Right renal pelvis (tissue), 4 donors: ENCODE measurements around the gene SULT2B1. TPM values are rescaled to one million over a fixed set of nuclear protein-coding genes. Genes with fewer than 3 reads are reported as not detected.
"Not testable (repeated sequence)": the region's sequence is repeated elsewhere in the genome, so short reads cannot be mapped to it uniquely, and the experiment has no call there.

Experiments used
- DNase-seq, 4 donors: peaks; one replicate each; pipeline ENCODE4 v3.0.0-alpha.2; 2013; ENCODE audit warnings: low read depth in 4 of 4, low spot score in 3 of 4, missing footprints in 1 of 4
- polyA plus RNA-seq, 4 donors: library from polyadenylated mRNA; unstranded; fragments of 120-200 nt; gene quantifications; one replicate each; pipeline ENCODE4 v1.2.1, GENCODE V29; 2013; ENCODE audit not compliant: insufficient read length in 4 of 4

SULT2B1 gene
- polyA plus RNA-seq, 4 donors = 0.19 to 0.61 (median 0.38) TPM

- no peak for DNase-seq
Measured at GRCh38 chr19:48556163-48556562, 4.2 kb downstream of the SULT2B1 start.

DNA sequence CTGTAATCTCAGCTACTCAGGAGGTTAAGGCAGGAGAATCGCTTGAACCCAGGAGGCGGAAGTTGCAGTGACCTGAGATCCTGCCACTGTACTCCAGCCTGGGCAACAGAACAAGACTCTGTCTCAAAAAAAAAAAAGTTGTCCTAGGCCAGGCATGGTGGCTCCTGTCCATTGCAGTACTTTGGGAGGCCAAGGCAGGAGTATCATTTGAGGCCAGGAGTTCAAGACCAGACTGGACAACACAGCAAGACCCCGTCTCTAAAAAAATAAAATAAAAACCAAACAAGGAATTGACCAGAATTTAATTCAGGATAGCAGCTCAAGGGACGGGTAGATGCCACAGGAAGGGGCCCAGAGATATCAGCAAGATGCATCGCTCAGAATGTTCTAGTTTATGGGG, 4.9 kb downstream of the SULT2B1 start:
- no peak for DNase-seq

GRCh38 chr19:48558018-48558684, 6.2 kb downstream of the SULT2B1 start:
- no peak for DNase-seq

- DNase-seq = no peak
Measured at GRCh38 chr19:48560095-48560530, 8.1 kb downstream of the SULT2B1 start.

DNA sequence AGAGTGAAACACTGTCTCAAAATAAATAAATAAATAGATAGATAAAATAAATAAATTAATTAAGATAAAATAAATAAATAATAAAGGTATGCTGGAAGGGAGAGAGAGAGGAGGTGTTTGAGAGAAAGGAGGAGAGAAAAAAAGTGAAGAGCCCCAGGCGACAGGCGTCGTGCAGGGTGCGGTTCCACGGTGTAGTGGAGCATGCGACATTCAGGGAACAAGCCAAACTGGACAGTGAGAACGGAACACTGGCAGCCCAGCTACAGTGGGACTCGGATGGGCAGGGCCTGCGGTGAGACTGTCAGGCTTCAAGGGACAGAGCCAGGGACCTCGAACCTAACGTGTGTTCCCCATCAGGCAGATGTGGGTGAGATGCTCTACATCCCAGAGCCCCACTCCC, 9.4 kb downstream of the SULT2B1 start:
- DNase-seq = no peak

DNA sequence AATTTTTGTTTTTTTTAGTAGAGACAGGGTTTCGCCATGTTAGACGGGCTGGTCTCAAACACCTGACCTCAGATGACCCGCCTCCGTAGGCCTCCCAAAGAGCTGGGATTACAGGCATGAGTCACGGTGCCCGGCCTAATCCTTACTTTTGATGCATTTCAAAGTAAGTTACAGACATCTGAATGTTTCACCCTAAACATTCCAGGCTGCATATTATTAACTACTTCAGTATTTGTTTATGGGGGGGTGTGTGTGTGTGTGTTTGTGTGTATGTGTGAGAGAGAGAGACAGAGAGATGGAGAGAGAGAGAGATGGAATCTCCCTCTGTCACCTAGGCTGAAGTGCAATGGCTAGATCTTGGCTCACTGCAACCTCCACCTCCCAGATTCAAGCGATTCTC, 13.1 kb downstream of the SULT2B1 start:
- no peak for DNase-seq

DNA sequence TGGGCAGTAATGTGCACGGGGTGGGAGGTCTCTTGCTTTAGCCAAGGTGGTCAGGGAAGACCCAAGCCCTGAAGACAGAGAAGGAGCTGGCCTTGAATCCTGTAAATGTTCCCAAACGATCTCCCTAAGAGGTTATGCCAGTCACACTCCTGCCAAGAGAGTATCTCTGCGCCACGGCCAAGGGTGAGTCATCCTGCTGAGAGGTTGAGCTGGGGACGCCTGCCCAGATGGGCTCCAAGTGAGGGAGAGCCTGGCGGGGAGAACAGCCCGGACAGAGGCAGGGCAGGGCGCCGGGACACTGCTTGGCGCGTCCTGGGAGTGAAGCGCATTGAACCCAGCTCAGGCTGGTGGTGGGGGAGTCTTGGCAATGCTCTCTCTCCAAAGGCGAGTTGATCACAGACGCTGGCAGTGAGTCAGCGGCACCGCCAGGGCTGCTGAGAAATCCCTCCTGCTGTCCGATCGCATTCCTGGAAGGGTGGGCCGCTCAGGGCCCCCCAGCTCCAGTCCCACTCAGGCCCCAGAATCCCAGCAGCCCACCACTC, 16.4 kb downstream of the SULT2B1 start:
- DNase-seq = no peak

DNA sequence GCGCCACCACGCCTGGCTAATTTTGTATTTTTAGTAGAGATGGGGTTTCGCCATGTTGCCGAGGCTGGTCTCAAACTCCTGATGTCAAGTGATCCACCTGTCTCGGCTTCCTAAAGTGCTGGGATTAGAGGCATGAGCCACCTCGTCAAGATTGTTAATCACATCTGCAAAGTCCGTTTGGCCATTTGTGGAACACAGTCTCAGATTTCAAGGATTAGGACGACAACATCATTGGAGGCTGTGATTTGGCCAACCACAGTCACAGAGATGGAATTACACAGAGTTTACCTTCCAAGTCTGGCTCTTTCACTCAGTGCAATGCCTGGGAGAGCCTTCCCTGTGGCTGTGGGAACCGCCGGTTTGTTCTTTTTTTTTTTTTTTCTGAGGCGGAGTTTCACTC, 17.8 kb downstream of the SULT2B1 start:
- no peak for DNase-seq

DNA sequence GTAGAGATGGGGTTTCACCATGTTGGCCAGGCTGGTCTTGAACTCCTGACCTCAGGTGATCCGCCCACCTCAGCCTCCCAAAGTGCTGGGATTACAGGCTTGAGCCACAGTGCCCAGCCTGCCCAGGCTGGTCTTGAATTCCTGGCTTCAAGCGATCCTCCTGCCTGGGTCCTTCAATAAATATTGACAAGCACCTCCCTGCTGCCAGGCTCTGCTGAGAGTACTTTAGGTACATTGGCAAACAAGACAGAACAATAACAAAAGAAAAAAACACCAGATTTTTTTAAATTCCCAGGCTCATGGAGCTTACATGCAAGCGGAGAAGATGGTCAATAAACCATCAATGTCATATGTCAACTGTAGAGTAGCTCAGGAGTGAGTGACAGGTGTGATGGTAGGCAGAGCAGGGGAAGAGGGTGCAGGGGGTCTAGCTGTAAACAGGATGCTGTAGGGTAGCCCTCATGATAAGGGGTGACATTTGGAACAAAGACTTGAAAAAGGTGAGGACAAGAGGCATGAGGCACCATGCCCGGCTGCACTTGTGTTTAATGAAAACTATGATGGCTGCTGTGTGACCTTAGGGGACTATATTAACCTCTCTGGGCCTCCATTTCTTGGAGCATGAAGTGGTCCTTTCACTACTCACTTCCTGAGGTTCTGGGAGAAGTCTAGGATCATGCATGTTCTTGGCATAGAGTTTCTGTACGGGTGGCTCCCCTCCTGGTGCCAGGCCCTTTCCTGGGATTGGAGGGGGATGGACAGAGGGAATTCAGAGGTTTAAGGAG, 19.6 kb downstream of the SULT2B1 start:
- DNase-seq = no peak

DNA sequence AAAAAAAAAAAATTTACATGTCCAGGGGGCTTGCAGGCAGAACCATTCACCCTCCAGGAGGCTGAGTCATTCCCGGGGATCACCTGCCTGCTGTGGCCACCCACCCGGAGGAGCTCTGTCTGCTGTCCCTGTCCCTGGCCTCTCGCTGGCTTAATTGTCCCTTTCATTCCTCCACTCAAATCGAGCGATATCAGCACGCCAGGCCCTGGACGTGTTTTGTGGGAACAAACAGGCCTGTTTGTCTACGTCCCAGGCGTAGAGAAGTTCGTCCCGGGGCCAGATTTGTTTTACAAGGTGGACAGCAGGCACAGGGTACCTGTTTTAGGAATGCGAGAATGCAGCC, 21.2 kb downstream of the SULT2B1 start:
- DNase-seq = no peak

DNA sequence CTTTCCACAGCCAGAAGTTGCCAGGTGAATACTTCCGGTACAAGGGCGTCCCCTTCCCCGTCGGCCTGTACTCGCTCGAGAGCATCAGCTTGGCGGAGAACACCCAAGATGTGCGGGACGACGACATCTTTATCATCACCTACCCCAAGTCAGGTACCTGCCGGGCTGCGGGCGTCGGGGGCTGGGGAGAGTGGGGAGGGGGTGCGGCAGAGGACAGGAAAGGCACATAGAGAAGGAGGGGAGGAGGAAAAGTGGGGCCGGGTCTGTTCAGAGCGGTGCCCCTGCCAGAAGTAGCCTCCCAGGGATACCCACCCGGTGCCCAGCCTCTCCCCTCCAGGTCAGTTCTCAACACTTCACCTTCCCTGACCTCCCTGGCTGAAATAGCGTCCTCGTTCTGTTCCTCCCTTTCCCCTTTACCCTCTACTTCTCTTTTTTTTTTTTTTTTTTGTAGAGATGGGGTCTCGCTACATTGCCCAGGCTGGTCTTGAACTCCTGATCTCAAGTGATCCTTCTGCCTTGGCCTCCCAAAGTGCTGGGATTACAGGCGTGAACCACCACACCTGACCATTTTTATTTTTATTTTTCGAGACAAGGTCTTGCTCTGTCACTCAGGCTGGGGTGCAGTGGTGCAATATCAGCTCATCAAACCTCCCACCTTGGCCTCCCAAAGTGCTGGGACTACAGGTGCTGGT, 24.1 kb downstream of the SULT2B1 start:
- DNase-seq = no peak

DNA sequence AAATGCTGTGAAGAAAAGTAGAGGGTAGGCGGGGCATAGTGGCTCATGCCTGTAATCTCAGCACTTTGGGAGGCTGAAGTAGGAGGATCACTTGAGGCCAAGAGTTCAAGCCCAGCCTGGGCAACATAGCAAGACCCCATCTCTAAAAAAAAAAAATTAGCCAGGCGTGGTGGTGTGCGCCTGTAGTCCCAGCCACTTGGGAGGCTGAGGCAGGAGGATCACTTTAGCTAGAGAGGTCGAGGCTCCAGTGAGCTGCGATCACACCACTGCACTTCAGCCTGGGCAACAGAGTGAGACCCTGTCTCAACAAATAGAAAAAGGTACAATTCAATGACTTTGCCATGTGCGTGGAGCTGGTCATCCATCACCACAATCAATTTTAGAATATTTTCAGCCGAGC, 25.9 kb downstream of the SULT2B1 start:
- DNase-seq = not testable (repeated sequence)

- no peak for DNase-seq
Measured at GRCh38 chr19:48578891-48579290, 26.9 kb downstream of the SULT2B1 start.

- DNase-seq = no peak
Measured at GRCh38 chr19:48582168-48582567, 30.2 kb downstream of the SULT2B1 start.

- DNase-seq = no peak
Measured at GRCh38 chr19:48587387-48587786, 35.4 kb downstream of the SULT2B1 start.

- peak; percentile 71 to 80 (median 78) for DNase-seq
Measured at GRCh38 chr19:48588670-48589401, 36.9 kb downstream of the SULT2B1 start.

DNA sequence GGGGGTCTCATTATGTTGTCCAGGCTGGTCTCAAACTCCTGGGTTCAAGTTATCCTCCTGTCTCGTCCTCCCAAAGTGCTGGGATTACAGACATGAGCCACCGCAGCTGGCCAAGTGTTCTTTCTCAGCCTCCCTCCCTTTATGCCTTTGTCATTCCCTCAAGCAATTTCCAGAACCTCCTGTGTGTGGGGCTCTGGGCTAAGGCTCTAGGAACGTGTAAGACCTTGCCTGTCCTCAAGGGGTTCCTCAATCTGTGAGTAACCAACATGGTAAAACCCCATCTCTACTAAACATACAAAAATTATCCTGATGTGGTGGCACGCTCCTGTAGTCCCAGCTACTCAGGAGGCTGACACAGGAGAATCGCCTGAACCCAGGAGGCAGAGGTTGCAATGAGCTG, 39.0 kb downstream of the SULT2B1 start:
- no peak for DNase-seq

DNA sequence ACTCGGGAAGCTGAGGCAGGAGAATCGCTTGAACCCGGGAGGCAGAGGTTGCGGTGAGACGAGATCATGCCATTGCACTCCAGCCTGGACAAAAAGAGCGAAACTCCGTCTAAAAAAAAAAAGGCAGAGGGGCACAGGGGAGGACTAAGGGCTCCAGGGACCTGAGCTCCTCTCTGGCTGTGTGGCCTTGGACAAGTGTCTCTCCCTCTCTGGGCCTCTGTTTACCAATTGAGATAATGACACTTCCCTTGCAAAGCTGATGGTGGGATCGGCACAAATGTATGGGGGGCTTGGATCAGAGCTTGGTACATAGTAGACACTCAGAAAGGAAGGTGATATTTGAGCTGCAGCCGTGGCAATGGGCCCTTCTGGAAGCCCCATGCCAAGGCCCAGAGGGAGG, 43.2 kb downstream of the SULT2B1 start:
- no peak for DNase-seq

- DNase-seq = no peak
Measured at GRCh38 chr19:48595833-48596232, 43.9 kb downstream of the SULT2B1 start.

- DNase-seq = no peak
Measured at GRCh38 chr19:48596237-48596636, 44.3 kb downstream of the SULT2B1 start.
